CD4-positive, alpha-beta T cell treated with Interferon gamma for 1 hour (primary cell): ENCODE measurements around the gene KBTBD12.
"Not testable (repeated sequence)": the region's sequence is repeated elsewhere in the genome, so short reads cannot be mapped to it uniquely, and the experiment has no call there.

Experiments used
- DNase-seq: peaks from one replicate; pipeline ENCODE4 v3.0.0-alpha.2; 2020

The KBTBD12 gene

DNA sequence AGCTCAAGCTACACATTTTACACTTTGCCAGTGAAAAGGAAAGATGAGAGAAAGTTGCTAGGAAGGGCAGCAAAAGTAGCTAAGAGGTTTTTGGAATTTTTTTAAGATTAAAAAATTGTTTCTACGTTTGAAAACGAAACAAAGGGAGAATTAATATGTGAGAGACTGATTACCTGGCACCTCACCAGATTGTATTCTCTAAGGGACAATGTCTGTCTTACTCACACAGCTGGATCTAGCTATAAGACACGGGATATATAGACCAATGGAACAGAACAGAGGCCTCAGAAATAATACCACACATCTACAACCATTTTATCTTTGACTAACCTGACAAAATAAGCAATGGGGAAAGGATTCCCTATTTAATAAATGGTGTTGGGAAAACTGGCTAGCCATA lies 9.5 kb upstream of the KBTBD12 start:
- no peak for DNase-seq

DNA sequence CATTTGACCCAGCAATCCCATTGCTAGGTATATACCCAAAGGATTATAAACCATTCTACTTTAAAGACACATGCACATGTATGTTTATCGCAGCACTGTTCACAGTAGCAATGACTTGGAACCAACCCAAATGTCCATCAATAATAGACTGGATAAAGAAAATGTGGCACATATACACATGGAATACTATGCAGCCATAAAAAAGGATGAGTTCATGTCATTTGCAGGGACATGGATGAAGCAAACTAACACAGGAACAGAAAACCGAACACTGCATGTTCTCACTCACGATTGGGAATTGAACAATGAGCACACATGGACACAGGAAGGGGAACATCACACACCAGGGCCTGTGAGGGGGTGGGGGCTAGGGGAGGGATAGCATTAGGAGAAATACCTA lies 8.4 kb upstream of the KBTBD12 start:
- DNase-seq, result not testable (repeated sequence)

DNA sequence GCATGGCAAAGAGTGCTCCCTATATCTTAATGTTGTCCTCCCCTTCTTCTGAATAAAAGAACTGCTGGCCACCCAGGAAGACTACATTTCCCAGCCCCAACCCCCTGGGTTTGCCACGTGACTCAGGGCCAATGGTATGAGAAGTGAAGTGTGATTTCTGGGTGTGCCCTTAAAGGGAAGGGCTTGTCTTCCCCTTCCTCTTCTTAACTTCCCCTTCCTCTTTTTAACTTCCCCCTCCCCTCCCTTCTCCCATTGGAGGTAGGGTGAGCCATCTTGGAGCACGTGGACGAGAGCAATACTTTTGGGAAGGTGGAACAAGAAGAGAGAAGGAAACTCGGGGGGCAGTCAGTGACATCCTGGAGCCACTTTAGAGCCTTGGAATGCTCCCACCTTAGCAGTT lies 6.8 kb upstream of the KBTBD12 start:
- DNase-seq, result no peak

DNA sequence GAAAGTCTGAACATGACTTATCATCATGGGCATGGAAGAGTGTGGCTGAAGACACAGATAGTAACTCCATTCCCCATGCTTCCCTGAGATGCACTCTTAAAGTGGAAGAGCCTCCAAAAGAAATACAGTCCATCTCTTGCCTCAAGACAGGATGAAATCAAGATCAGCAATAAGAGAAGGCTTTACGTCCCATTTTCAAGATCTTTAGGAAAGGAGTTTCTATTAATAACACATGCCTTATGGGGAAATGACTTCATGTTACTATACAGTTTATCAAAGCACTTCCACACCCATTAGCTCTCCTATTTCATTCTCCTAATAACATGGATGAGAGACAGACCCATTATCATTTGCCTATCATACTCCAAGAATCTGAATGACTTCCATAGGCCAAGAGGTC lies 6.1 kb upstream of the KBTBD12 start:
- DNase-seq, result no peak

DNA sequence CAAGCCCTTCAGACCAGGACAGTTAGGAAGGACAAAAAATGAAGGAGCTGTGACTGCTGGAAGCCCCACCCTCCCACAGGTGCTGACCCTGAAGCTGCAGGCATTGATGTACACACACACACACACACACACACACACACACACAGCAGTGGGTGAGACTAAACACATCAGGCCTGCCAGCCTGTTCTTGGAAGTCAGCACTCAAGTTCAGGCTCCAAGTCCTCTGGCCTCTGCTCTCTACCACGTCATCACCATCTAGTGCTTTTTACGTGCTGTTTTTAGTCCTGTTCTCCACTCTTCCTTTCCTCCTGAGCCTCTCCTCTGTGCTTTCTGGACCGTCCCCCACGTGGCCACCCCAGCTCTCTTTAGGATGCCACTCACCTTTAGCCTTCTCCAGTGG lies 5.4 kb upstream of the KBTBD12 start:
- no peak for DNase-seq

DNA sequence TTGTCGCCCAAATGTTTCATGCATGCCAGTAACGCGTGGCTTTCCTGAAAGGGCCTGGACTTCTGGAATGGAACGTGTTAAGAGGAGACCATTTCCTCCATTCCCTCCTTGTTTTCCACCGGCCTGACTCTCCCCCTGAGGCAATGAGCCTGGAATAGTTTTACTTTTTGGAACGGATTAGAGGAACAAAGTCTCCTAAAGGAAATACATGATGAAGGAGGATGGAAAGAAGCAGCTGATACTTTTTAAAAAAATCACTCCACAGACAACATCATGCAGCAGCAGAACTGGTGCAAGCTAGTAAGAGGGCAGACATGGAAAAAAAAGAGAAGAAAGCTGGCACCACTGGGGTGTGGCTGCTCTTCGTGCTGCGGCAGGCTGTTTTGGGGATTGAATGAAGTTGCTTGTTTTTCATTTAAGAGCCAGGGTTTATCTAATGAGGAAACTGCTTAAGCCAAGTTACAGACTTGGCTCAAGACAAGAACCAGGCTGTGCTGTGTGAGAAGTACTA lies 3.6 kb upstream of the KBTBD12 start:
- no peak for DNase-seq

DNA sequence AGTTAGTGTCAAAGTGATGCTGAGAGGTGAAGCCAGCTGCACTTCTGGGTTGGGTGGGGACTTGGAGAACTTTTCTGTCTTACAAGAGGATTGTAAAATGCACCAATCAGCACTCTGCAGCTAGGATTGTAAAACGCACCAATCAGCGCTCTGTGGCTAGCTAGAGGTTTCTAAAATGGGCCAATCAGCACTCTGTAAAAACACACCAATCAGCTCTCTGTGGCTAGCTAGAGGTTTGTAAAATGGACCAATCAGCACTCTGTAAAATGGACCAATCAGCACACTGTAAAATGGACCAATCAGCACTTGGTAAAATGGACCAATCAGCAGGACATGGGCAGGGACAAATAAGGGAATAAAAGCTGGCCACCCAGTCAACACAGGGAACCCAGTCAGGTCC lies 1.2 kb upstream of the KBTBD12 start:
- DNase-seq, result not testable (repeated sequence)

DNA sequence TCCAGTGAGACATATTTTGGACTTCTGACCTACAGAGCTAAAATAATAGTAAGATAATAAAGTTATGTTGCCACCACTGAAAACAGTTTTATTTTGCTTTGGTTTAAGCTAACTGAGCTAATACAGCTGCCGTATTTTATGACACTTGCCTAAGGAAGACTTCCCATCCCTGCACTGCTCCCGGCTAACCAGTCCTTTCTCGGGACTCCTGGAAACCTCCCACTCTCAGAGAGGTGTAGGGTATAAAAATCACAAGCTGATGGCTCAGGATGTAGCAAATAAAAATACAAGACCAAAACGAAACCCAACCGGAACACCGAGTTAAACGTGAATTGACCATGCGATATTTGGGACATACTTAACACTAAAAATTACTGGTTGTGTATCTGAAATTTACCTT lies 448 bp upstream of the KBTBD12 start:
- no peak for DNase-seq

DNA sequence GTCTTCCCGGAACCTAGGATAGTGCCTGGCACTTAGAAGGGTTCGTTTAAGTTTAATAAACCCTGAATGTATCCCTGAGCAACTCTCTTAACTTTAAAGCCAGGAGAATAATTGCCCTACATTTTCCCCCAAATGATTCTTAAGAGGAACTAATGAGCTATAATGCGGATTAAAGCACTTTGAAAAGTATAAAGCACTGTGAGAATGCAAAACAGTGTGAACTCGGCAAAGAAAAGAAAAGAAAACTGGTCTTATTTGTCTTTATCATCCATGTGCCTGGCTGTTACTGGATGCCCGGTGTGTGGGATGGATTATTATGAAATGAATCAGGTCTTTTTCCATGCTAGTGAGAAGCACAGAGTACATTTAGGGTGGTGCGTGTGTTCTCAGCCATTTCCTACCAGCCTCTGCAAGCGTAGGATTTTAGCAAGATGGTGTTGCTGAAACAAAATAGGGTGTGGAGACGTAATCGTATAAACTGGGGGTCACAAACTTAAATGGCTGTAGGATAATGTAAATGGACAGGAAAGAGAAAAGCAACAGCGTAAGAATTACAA lies 983 bp downstream of the KBTBD12 start:
- DNase-seq, result no peak

DNA sequence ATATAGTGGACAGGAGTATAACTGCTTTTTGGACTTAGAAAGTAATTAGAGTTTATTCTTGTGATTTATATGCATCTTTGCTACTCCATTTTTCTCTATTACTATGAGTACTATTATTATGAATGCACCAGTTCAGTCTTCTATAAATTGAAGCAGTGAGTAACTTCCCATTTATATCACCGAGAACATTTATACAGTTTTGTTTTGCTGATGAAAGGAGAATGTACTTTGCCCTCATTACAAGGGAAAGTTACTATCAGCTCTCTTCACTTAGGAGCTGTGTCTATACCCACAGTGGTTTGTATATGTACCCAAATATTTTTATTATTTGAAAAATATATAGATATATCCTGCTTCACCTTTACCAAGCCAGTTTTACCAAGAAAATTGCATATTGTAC lies 5.7 kb downstream of the KBTBD12 start:
- no peak for DNase-seq

DNA sequence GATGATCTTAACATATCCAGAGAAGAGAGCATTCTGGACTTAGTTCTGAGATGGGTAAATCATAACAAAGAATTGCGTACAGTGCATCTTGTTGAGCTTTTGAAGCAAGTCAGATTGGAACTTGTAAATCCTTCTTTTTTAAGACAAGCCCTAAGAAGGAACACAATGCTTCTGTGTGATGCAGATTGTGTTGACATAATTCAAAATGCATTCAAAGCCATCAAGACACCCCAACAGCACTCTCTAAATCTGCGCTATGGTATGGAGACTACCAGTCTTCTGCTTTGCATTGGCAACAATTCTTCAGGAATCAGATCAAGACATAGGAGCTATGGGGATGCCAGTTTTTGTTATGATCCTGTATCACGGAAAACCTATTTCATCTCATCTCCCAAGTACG lies 8.6 kb downstream of the KBTBD12 start:
- DNase-seq, result no peak

DNA sequence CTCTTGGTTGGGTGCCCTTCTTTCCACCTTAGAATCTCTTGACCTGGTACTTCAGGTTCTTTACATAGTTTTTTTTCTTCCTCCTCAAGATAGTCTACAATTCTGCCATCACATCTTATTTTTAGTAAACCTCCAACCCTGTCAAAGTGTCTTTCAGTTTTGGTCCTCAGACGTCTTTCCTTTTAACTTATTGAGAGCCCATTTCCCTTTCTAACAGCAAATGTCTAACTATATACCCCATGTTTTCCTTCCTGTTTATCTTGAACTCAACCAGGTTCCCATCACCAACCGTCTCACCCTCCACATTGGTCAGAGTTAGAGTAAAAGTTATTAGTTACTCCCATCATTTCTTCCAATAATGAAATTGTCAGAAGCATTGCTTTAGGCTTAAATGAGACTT lies 10.4 kb downstream of the KBTBD12 start:
- no peak for DNase-seq

DNA sequence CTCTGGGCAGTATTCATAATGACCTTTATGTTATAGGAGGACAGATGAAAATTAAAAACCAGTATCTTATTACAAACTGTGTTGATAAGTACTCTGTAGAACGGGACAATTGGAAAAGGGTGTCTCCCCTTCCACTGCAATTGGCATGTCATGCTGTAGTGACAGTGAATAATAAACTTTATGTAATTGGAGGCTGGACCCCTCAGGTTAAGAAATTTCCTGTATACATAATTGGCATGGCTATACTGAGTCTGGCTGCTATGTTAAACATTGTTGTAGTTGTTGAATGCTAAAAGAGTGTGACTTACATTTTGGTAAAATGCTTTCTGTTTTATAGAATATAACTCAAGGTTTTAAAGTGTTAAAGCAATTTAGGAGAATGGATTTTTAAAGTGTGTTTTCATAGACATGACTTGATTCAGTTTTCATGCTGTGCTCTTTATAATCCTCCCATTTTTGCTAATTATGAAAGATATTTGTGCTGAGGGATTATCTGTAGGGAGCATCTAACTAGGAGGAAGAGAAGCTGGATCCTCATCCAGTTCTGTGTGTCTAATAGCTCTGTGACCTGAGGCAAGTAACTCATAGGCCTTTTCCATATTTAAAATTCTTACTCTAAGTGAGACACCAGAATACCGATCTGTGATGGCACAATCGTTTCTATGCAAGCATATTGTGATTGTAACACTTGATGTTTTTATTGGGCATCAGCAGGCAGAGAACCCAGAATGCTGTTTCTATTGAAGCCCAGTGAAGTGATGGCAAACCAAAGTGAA lies 13.0 kb downstream of the KBTBD12 start:
- DNase-seq, result no peak

DNA sequence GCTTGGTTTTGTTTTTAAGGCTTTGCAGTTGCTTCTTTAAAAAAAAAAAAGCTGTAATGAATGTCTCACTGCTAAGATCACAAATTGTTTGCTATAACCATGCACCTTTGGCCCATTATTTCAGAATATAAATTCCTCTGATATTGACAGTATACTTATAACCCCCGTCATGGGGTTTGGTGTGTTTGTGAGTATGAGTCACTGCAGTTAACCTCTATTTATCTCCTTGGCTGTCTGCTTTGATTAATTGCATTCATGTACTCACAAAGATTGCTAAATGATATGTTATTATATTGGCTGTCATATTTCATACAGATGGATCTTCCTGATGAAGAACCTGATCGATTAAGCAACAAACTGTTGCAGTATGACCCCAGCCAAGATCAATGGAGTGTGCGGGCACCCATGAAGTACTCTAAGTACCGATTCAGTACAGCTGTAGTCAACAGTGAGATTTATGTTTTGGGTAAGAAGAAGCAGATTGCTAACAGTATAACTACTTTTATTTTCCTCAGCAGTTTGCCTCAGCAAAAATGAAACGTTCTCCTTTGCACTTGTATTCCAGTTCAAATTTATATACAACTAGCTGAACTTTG lies 14.9 kb downstream of the KBTBD12 start:
- DNase-seq, result no peak

DNA sequence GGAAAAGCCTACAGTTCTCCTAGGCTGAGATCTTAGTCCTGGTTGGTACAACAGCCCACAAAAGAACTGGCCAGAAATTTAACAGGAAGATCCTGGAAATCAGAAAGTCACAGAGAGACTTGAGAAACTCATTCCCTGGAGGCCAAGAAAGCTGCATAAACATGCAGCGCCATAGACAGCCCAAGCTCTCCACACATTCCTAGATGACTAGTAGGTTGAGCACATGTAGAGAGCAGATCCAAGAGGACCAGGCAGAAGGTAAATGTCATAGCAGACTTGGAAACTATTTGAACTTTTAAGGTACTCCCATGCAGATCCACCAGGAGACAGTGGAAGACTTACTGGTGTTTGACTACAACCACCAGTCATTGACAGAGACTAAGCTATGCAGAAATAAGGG lies 18.4 kb downstream of the KBTBD12 start:
- DNase-seq, result no peak

DNA sequence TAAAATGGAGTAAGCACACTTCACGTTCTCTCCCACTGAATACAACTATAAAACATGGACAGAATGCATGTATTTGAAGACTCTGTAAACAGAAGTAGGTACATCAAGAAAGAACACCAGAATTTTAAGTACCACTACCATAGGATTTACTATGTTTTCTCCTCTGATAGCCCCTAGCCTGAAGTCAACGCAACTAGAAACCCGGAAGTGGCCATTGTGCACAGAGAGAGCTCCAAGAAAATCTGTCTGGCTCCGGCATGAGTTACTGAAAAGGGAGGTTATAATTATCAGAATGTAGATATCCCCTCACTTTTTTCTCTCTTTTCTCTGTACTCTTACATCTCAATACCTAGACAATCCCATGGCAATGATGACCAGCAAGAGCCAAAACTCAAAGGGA lies 23.8 kb downstream of the KBTBD12 start:
- DNase-seq, result no peak

DNA sequence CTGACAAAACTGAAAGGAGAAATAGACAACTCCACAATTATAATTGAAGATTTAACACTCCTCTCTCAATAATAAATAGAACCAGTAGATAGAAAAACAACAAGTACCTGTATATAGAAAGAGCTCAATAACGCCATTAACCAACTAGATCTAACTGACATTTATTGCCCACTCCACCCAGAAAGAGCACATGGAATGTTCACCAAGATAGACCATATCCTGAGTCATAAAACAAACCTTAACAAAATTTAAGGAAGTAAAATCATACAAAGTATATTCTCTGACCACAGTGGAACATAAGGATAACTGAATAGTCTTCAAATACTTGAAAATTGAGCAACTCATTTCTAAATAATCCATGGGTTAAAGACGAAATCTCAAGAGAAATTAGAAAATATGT lies 25.1 kb downstream of the KBTBD12 start:
- DNase-seq, result no peak

DNA sequence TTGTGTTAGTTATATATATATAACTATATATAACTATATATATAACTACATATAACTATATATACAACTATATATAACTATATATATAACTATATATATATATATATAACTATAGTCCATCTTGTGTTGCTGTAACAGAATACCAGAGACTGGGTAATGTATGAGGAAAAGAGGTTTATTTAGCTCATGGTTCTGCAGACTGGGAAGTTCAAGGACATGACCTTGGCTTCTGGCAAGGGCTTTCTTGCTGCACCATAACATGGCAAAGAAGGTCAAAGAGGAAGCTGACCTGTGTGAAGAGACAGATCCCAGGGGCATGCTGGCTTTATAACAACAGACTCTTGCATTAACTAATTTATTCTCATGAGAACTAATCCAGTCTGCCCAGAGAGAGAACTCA lies 27.6 kb downstream of the KBTBD12 start:
- no peak for DNase-seq

DNA sequence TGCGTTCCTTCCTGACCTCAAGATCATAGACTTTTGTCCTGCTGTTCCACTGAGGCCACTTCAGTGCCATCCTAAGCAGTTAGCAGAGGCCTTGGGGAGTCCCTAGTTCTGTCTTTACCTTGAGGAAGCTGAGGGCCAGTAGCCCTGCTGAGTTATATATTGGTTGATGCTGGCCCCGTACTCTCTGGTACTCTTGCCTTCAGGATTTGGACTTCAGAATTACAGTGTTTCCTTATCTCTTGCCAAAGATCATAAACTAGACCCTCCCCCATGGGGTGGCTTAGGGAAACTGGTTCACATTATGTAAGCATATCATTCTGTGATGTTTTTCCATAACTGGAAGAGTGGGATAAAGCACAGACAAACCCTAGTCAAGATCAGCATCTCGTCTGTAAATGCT lies 33.2 kb downstream of the KBTBD12 start:
- DNase-seq, result no peak

DNA sequence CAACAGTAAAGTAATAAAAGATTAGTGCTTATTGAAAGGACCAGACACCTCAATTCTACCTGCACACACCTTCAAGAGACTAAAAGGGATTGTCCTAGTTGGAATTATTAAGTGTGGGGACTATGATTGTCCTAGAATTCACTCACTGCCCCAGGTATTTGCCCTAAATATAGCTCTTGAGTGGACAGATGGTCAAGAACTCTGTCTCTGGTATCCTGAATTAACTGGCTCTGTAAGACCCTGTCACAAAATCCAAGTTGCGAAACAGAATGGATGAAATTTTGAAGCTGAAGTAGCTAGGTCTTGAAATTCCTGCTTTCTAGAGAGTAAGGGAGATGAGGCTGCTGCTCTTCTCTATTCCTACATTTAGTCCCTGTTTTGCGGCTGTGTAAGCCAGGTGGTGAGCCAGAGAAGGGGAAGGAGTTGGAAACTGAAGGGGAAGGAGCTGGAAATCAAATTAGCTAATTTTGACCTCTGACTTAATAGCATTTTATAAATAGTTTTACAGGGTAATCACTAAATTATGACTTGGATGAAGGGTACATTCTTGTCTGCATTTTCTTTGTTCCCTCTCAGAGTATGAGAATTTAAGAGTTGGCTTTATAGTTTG lies 34.5 kb downstream of the KBTBD12 start:
- DNase-seq, result no peak

DNA sequence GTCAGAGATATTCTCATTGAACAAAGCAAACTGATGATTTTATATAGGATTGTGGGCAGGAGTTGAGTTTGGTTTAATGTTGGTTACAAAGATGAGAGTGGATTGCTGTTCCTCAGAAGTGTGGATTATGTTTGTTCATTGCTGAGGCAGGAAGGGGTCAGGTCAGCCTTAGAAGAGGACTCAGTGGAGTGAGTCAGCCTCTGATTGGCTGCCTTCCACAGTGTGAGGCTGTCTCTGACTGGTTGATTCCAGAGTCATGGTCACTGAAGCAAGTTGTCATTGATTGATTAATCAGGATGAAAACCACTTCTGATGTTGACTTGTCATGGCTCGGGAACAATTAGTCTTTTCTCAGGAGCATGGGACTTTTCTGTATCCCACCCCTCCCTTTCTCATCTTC lies 36.2 kb downstream of the KBTBD12 start:
- DNase-seq, result no peak

DNA sequence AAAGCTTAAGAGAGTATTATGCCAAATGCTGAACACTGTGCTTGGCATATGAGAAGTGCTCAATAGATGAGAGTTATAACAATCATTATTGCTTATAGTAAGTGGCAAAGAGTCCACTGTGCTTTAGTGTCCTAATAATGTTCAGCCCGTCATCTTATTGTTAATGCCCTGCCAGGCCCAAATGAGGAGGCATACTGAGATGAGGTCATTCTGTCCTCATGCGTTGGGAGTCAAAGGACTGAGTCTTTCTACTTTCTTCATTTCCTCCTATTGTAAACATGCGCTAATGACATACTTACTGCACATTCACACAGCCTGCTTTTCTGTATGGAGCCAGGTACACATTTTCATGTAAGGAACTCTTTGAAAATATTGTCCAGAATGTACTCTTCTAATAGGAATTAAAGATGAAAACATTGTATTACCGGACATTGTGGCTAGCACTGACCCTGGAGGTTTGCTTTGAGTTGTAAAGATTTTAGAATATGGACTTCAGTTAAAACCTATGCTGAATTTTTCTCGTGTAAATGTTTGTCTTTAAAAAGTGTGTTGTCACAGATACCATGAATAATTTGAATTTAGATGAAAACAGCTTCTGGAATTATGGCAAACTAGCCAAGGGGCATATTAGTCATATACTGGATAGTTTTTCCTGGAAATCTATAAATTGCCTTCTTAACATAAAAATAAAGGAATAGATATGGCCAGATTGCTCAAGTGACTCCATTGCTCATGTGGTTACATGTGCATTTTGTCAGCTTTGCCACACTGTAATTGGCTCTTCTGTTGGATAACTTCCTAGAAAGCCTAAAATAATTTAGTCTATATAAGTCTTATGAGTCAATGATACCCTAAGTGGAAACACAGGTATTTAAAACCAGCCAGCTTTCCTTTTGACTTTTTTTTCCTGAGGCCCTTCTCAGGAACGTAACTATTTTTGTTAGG lies 38.3 kb downstream of the KBTBD12 start:
- no peak for DNase-seq

DNA sequence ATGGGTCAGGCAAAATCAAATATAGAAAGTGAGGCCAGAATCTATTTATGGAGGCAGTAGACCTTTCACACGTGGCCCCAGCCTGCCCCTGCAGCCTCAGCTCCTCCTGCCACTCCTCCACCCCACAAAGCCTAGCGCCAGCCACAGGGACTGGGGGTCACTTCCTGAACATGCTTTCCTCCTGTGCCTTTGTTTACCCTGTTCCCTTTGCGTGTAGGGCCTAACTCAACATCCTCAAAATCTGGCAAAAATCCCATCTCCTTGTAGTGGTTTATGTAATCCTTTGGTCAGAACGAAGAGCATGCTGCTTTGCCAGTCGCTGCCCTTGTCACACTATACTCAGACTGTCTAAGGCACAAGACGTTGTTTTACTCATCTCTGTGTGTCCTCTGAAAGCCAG lies 39.6 kb downstream of the KBTBD12 start:
- DNase-seq, result no peak
